ENCODE results near the gene SYT12. TPM values are rescaled to one million over a fixed set of nuclear protein-coding genes. Genes with fewer than 3 reads are reported as not detected.

SYT12 gene
- polyA plus RNA-seq, 1 donor = 0.06 TPM

- H3K4me1 ChIP-seq (ENCODE audit: control insufficient read depth, insufficient read depth, low read length) = no peaks in the 10 kb centered on the region
- no peak overlapping the region for H3K4me3 ChIP-seq (ENCODE audit: low read length)
- no CpG with 5 or more reads among the region's 6 CpGs for WGBS (ENCODE audit: insufficient coverage, low lambda C conversion rate)
- no peak for DNase-seq
- no peaks in the 10 kb centered on the region for H3K36me3 ChIP-seq (ENCODE audit: control insufficient read depth, insufficient read depth, low read length)
- no peaks in the 10 kb centered on the region for H3K9me3 ChIP-seq (ENCODE audit: control insufficient read depth, low read depth, low read length)
- H3K27me3 ChIP-seq (ENCODE audit: control insufficient read depth, insufficient read depth, low read length) = peaks cover 27% of the 10 kb centered on the region
- no peak overlapping the region for H3K27ac ChIP-seq (ENCODE audit: low read length)
Observed at GRCh38 chr11:67029146-67029545, 6.2 kb downstream of the SYT12 start.

- Histone ChIP-seq H3K4me1 (ENCODE audit: control insufficient read depth, insufficient read depth, low read length) (no peaks in the 10 kb centered on the region), H3K4me3 (ENCODE audit: low read length) (no peak overlapping the region), H3K9me3 (ENCODE audit: control insufficient read depth, low read depth, low read length) (no peaks in the 10 kb centered on the region), H3K27ac (ENCODE audit: low read length) (no peak overlapping the region), H3K27me3 (ENCODE audit: control insufficient read depth, insufficient read depth, low read length) (peaks cover 11% of the 10 kb centered on the region), H3K36me3 (ENCODE audit: control insufficient read depth, insufficient read depth, low read length) (no peaks in the 10 kb centered on the region)
- WGBS (ENCODE audit: insufficient coverage, low lambda C conversion rate) = no CpG with 5 or more reads among the region's 9 CpGs
- DNase-seq = no peak
Observed at GRCh38 chr11:67030976-67031375, 8.0 kb downstream of the SYT12 start.

GRCh38 chr11:67031791-67032561 is 9.0 kb downstream of the SYT12 start:
- Histone ChIP-seq H3K27me3 (ENCODE audit: control insufficient read depth, insufficient read depth, low read length) (peaks cover 9% of the 10 kb centered on the region), H3K9me3 (ENCODE audit: control insufficient read depth, low read depth, low read length) (no peaks in the 10 kb centered on the region), H3K27ac (ENCODE audit: low read length) (no peak overlapping the region), H3K4me1 (ENCODE audit: control insufficient read depth, insufficient read depth, low read length) (no peaks in the 10 kb centered on the region), H3K36me3 (ENCODE audit: control insufficient read depth, insufficient read depth, low read length) (no peaks in the 10 kb centered on the region), H3K4me3 (ENCODE audit: low read length) (no peak overlapping the region)
- no CpG with 5 or more reads among the region's 23 CpGs for WGBS (ENCODE audit: insufficient coverage, low lambda C conversion rate)
- DNase-seq = no peak

- H3K27ac ChIP-seq (ENCODE audit: low read length) = no peak overlapping the region
- H3K4me3 ChIP-seq (ENCODE audit: low read length) = no peak overlapping the region
- H3K27me3 ChIP-seq (ENCODE audit: control insufficient read depth, insufficient read depth, low read length) = peaks cover 9% of the 10 kb centered on the region
- no peaks in the 10 kb centered on the region for H3K9me3 ChIP-seq (ENCODE audit: control insufficient read depth, low read depth, low read length)
- peak in 1 of 2 donors; percentile 22 for DNase-seq
- no peaks in the 10 kb centered on the region for H3K36me3 ChIP-seq (ENCODE audit: control insufficient read depth, insufficient read depth, low read length)
- 75% methylated on average over 2 of the region's 12 CpGs for WGBS (ENCODE audit: insufficient coverage, low lambda C conversion rate)
- H3K4me1 ChIP-seq (ENCODE audit: control insufficient read depth, insufficient read depth, low read length) = no peaks in the 10 kb centered on the region
Observed at GRCh38 chr11:67032830-67033551, 10.1 kb downstream of the SYT12 start.

GRCh38 chr11:67033661-67034166 is 10.8 kb downstream of the SYT12 start:
- no CpG with 5 or more reads among the region's 8 CpGs for WGBS (ENCODE audit: insufficient coverage, low lambda C conversion rate)
- no peak for DNase-seq
- Histone ChIP-seq H3K36me3 (ENCODE audit: control insufficient read depth, insufficient read depth, low read length) (no peaks in the 10 kb centered on the region), H3K9me3 (ENCODE audit: control insufficient read depth, low read depth, low read length) (no peaks in the 10 kb centered on the region), H3K27ac (ENCODE audit: low read length) (no peak overlapping the region), H3K4me1 (ENCODE audit: control insufficient read depth, insufficient read depth, low read length) (no peaks in the 10 kb centered on the region), H3K27me3 (ENCODE audit: control insufficient read depth, insufficient read depth, low read length) (peaks cover 9% of the 10 kb centered on the region), H3K4me3 (ENCODE audit: low read length) (no peak overlapping the region)

GRCh38 chr11:67034350-67034749 is 11.4 kb downstream of the SYT12 start:
- no CpG with 5 or more reads among the region's 6 CpGs for WGBS (ENCODE audit: insufficient coverage, low lambda C conversion rate)
- H3K27ac ChIP-seq (ENCODE audit: low read length) = no peak overlapping the region
- H3K27me3 ChIP-seq (ENCODE audit: control insufficient read depth, insufficient read depth, low read length) = peaks cover 9% of the 10 kb centered on the region
- H3K4me1 ChIP-seq (ENCODE audit: control insufficient read depth, insufficient read depth, low read length) = no peaks in the 10 kb centered on the region
- H3K36me3 ChIP-seq (ENCODE audit: control insufficient read depth, insufficient read depth, low read length) = no peaks in the 10 kb centered on the region
- H3K9me3 ChIP-seq (ENCODE audit: control insufficient read depth, low read depth, low read length) = no peaks in the 10 kb centered on the region
- DNase-seq = no peak
- no peak overlapping the region for H3K4me3 ChIP-seq (ENCODE audit: low read length)

GRCh38 chr11:67040147-67040546 is 17.2 kb downstream of the SYT12 start:
- no peak for DNase-seq

GRCh38 chr11:67041602-67042001 is 18.7 kb downstream of the SYT12 start:
- no peak for DNase-seq
- Histone ChIP-seq H3K36me3 (ENCODE audit: control insufficient read depth, insufficient read depth, low read length) (no peaks in the 10 kb centered on the region), H3K27me3 (ENCODE audit: control insufficient read depth, insufficient read depth, low read length) (no peaks in the 10 kb centered on the region), H3K9me3 (ENCODE audit: control insufficient read depth, low read depth, low read length) (no peaks in the 10 kb centered on the region), H3K4me1 (ENCODE audit: control insufficient read depth, insufficient read depth, low read length) (no peaks in the 10 kb centered on the region), H3K27ac (ENCODE audit: low read length) (no peak overlapping the region), H3K4me3 (ENCODE audit: low read length) (no peak overlapping the region)
- no CpG with 5 or more reads among the region's 3 CpGs for WGBS (ENCODE audit: insufficient coverage, low lambda C conversion rate)

More at GRCh38 chr11:67040147-67040546, 17.2 kb downstream of the SYT12 start:
- Histone ChIP-seq H3K27ac (ENCODE audit: low read length) (no peak overlapping the region), H3K27me3 (ENCODE audit: control insufficient read depth, insufficient read depth, low read length) (no peaks in the 10 kb centered on the region), H3K4me1 (ENCODE audit: control insufficient read depth, insufficient read depth, low read length) (no peaks in the 10 kb centered on the region), H3K4me3 (ENCODE audit: low read length) (no peak overlapping the region), H3K9me3 (ENCODE audit: control insufficient read depth, low read depth, low read length) (no peaks in the 10 kb centered on the region), H3K36me3 (ENCODE audit: control insufficient read depth, insufficient read depth, low read length) (no peaks in the 10 kb centered on the region)
- no CpG with 5 or more reads among the region's 12 CpGs for WGBS (ENCODE audit: insufficient coverage, low lambda C conversion rate)

- H3K27me3 ChIP-seq (ENCODE audit: control insufficient read depth, insufficient read depth, low read length) = no peaks in the 10 kb centered on the region
- H3K36me3 ChIP-seq (ENCODE audit: control insufficient read depth, insufficient read depth, low read length) = no peaks in the 10 kb centered on the region
- H3K27ac ChIP-seq (ENCODE audit: low read length) = no peak overlapping the region
- H3K4me1 ChIP-seq (ENCODE audit: control insufficient read depth, insufficient read depth, low read length) = no peaks in the 10 kb centered on the region
- no peak overlapping the region for H3K4me3 ChIP-seq (ENCODE audit: low read length)
- no peak for DNase-seq
- H3K9me3 ChIP-seq (ENCODE audit: control insufficient read depth, low read depth, low read length) = no peaks in the 10 kb centered on the region
- WGBS (ENCODE audit: insufficient coverage, low lambda C conversion rate) = 71% methylated on average over 2 of the region's 18 CpGs
Observed at GRCh38 chr11:67043572-67044349, 20.8 kb downstream of the SYT12 start.

GRCh38 chr11:67044496-67044895 is 21.6 kb downstream of the SYT12 start:
- no CpG with 5 or more reads among the region's 14 CpGs for WGBS (ENCODE audit: insufficient coverage, low lambda C conversion rate)
- H3K4me3 ChIP-seq (ENCODE audit: low read length) = no peak overlapping the region
- no peaks in the 10 kb centered on the region for H3K4me1 ChIP-seq (ENCODE audit: control insufficient read depth, insufficient read depth, low read length)
- no peaks in the 10 kb centered on the region for H3K27me3 ChIP-seq (ENCODE audit: control insufficient read depth, insufficient read depth, low read length)
- no peaks in the 10 kb centered on the region for H3K9me3 ChIP-seq (ENCODE audit: control insufficient read depth, low read depth, low read length)
- no peaks in the 10 kb centered on the region for H3K36me3 ChIP-seq (ENCODE audit: control insufficient read depth, insufficient read depth, low read length)
- no peak overlapping the region for H3K27ac ChIP-seq (ENCODE audit: low read length)
- DNase-seq = no peak

Data from large intestine (tissue), 3 donors.